Stomach (tissue), 4 donors: ENCODE results near the gene MX2.

Source experiments
- CTCF ChIP-seq, 7 experiments: fragments of 450-650 bp in 4 of 7; fragments of 200-600 bp in 3 of 7; sonication (generic) in 3 of 7; IDR thresholded peaks; one replicate each; pipeline ENCODE4 v1.5.1; 2016 to 2019; ENCODE audit warnings: antibody characterized with exemption in 7 of 7, control low read depth in 2 of 7, mild to moderate bottlenecking in 1 of 7
- POLR2A ChIP-seq, 4 donors: fragments of 450-650 bp; IDR thresholded peaks; one replicate each; pipeline ENCODE4 v1.6.1; 2016; ENCODE audit warnings: antibody characterized with exemption in 4 of 4, control low read depth in 2 of 4, mild to moderate bottlenecking in 1 of 4, moderate library complexity in 1 of 4
- POLR2AphosphoS5 ChIP-seq, 3 donors: sonication (generic); formaldehyde crosslinking; IDR thresholded peaks; one replicate each; pipeline ENCODE4 v1.6.1; 2016; ENCODE audit warnings: antibody characterized with exemption in 3 of 3

- no peak for TF ChIP-seq CTCF (IDR thresholded peaks at IDR 0.05)
- TF ChIP-seq POLR2A (IDR thresholded peaks at IDR 0.05), result no peak
- no peak for TF ChIP-seq POLR2AphosphoS5 (IDR thresholded peaks at IDR 0.05)
Measured at GRCh38 chr21:41350436-41351155, 11.2 kb upstream of the MX2 start.
